Activated CD4-positive, alpha-beta T cell treated with anti-CD3 and anti-CD28 coated beads, Interleukin-2, Interleukin-6, amounts not matched to agents 100 ng/mL and 50 ng/mL, durations not matched to agents 16 hours and 8 hours (primary cell): ENCODE measurements around the gene HDAC8.
"Not testable (repeated sequence)": the region's sequence is repeated elsewhere in the genome, so short reads cannot be mapped to it uniquely, and the experiment has no call there.

Experiments
- DNase-seq: peaks from one replicate; pipeline ENCODE4 v3.0.0-alpha.2; 2020

Gene HDAC8

DNA sequence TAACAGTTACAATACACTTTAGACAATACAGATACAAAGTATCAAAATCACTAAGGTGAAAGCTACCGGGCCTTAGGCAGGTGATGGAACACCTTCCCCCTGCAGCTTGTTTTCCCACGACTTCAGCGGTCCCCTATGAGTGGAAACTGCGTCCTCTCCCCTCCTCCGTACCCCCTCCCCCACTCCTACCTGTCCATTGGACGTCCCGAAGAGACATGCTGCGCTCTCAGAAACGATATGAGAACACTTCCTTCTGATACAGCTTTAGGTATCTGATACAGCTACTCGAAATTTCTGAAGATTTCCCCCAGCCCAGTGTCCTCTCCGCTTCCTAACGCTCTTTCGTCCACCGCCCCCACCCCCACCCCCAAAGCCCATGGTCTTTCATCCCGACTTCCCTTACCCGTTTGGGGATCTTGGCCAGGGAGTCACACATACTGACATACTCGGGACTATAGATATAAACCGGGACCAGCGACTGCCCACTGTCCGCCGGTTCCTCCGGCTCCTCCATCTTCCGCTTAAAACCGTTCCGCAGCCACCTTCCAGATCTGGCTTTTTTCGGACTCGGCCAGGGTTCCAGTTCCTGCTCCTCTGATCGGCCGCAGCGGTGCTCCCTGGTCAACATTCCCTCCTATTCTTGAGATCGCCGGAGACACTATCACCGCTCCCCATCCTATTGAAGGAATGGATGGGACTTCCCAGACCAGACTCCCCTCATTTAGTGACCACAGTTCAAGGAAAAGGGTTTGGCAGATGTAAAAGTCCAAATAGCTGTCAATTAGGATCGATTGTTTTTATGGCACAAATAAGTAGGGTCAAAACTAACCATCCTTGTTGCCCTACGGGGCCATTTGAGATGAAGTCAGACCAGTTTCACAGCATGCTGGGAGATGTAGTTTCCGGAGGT lies at the start of gene HDAC8:
HDAC8 (minus strand) TSS at position 596 of the 910 bp plus-strand sequence; CDS start at position 514, 82 bp downstream.
- peak; percentile 72 for DNase-seq

- peak; percentile 87 for DNase-seq
Measured at GRCh38 chrX:72621625-72622485, 49.2 kb upstream of the HDAC8 start.

- DNase-seq, result peak; percentile 50
Measured at GRCh38 chrX:72621163-72621562, 48.5 kb upstream of the HDAC8 start.

DNA sequence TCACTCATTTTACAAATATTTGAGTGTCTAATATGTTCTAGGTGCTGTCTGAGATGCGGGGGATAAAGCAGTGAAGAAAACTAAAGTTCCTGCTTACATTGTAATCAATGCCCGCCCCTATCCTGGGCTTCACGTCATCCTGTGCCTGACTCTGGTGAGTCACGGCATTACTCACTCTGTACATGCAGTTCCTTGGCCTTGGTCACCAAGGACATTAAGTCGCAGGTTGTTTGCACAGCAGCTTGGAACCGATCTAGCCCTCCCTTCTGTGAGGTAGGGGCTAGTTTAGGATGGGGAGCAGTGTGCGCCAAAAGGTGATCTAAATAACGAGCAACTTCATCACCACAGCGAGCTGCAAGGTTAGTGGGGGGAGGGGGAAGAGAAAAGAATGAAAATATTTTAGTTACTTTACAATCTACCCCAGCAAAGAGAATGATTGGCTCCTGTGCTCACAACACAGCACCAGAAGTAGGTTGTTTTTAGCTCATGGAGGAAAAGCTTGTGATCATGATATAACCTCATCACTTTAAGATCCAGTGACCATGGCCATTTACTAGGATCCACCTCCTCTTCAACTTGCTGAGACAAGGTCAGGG lies 48.0 kb upstream of the HDAC8 start:
- peak; percentile 77 for DNase-seq

- DNase-seq, result no peak
Measured at GRCh38 chrX:72609313-72609712, 36.7 kb upstream of the HDAC8 start.

- peak; percentile 30 for DNase-seq
Measured at GRCh38 chrX:72604705-72605104, 32.1 kb upstream of the HDAC8 start.

DNA sequence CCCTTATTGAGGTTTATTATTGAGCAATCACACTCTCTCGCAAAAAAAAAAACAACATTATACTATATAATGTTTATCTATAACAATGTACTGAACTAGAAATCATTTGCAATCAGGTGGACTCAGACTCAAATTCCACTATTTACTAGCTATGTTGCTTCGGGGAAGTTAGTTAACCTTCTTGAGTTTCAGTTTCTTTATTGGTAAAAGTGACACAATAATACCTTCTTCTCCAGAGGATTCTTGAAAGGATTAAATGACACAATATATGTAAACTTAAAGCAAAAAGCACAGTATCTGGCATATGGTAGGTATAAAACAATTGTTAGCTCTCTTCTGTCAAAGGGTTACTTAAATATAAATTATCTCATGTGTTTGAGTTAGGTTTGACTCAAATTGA lies 31.5 kb upstream of the HDAC8 start:
- DNase-seq, result peak; percentile 33

DNA sequence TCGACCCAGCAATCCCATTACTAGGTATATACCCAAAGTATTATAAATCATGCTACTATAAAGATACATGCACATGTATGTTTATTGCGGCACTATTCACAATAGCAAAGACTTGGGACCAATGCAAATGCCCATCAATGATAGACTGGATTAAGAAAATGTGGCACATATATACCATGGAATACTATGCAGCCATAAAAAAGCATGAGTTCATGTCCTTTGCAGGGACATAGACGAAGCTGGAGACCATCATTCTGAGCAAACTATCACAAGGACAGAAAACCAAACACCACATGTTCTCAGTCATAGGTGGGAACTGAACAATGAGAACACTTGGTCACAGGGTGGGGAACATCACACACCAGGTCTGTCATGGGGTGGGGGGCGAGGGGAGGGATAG lies 18.4 kb upstream of the HDAC8 start:
- DNase-seq, result not testable (repeated sequence)

DNA sequence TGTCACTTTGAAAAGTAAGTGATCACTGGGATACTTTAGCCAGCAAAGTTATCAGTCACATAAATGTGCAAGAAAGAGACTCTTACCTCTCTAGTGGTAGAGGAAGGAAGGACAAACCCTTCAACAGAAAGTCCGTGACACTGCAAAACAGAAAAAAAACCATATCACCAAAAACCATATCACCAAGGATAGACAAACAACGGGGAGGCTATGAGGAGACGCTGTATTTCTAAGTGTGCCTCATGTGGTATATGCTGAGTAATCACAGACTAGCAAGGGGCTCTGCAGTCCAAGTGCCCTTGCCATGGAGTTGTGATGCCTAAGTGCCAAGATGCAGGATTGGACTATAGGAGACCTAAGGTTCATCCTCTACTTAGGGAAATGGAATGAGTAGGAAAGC lies 11.5 kb upstream of the HDAC8 start:
- DNase-seq, result no peak

GRCh38 chrX:72576141-72576894 lies 3.7 kb upstream of the HDAC8 start:
- no peak for DNase-seq

DNA sequence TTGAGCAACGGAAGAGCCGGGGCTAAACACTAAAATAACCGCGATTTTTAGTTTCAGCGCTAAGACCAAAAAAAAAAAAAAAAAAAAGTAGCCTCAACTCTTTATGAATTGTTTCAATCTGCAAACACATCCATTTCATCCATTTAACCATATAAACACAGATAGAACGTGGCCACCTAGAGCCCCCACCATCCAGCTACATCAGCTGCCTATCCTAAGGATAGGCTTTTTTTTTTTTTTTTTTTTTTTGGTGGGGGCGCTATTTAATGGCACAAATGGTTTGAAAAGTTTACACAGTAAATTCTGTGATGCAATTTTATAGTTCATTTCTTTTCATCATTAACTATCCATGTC lies 492 bp upstream of the HDAC8 start:
- no peak for DNase-seq

GRCh38 chrX:72569786-72570185 lies 2.9 kb downstream of the HDAC8 start:
- peak; percentile 16 for DNase-seq

GRCh38 chrX:72568406-72569092 lies 4.1 kb downstream of the HDAC8 start:
- DNase-seq, result no peak

DNA sequence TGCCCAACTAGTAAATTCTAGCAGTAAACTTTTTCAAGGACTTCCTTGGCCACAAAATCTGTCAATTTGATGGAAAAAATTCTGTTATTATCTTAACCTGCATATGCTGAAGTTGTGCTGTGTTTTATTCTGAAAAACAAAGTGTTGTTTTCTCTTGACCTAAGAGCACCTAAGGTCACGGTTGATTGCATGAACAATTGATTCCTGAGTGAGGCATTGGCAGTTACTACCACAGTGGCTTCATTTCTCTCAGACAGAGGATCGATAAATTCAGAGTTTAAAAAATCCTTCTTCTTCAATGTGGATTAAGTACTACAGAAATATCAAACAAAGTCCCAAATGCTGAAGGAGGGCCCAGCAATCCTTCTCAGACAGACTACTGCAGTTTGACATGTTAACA lies 6.2 kb downstream of the HDAC8 start:
- no peak for DNase-seq

DNA sequence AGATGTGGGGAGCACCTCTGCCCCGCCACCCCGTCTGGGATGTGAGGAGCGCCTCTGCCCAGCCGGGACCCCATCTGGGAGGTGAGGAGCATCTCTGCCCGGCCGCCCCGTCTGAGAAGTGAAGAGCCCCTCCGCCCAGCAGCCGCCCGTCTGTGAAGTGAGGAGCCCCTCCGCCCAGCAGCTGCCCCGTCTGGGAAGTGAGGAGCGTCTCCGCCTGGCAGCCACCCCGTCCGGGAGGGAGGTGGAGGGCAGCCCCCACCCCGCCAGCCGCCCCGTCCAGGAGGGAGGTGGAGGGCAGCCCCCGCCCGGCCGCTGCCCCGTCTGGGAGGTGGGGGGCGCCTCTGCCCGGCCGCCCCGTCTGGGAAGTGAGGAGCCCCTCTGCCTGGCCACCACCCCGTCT lies 13.0 kb downstream of the HDAC8 start:
- DNase-seq, result not testable (repeated sequence)

DNA sequence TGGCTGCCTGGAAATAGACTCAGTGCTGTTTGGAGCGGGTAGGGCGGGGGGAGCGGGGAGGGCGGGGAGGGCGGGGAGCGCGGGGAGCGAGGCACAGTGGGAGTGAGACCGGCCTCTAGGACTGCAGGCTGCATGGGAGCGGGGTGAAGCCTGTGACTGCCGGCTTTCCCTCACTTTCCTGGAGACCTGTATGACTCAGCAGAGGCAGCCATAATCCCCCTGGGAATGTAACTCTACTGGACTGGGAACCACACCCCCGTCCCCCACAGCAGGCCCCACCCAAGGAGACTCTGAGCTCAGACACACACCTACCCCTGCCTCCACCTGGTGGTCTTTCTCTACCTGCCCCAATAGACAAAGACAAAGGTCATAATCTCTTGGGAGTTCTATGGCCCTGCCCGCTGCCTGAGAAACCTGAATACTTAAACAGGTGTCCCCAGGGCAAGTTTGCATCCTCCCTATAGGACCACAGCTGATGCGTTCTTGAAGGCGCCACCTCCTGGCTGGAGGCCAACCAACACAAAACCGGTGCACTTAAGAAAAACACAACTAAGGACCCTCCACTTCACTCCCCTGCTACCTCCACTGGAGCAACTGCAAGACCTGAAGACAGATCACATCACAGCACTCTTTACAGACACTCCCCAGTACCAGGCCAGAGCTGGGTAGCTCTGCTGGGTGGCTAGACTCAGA lies 18.0 kb downstream of the HDAC8 start:
- no peak for DNase-seq

- not testable (repeated sequence) for DNase-seq
Measured at GRCh38 chrX:72552443-72552842, 20.2 kb downstream of the HDAC8 start.

DNA sequence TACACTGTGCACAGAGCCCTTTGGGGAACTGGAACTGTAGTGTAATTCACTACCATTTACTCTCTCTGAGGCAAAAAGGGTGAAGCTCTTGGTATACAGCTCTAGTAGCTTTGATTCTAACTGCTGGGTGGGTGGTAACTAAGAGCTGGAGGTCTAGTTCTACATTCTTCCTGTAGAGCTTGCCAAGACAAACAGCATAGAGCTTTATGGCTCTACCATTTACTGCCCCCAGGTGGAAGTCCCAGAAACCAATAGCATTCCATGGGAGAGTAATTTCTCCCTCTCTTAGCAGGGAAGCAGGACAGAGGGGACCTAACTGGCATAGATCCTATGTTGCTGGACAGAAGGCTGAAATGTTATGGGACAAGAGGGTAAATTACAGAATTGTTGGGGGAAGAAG lies 26.7 kb downstream of the HDAC8 start:
- DNase-seq, result no peak

DNA sequence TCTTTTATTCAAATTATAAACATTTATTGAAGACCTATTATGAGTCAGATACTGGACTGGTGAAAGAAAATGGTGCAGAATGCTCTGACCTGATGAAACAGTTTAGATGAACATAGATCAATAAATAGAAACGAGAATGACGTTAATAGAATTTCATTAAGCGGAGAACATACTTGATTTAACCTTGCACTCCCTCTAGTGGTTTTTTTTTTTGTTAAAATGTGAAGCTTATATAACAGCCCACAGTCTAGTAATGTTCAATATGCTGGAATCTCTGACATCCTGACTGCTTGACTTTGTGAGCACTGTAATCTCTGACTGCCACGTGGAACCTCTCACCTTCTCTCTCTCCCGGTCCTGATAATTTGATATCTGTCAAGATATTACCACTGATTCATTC lies 32.3 kb downstream of the HDAC8 start:
- DNase-seq, result no peak

- no peak for DNase-seq
Measured at GRCh38 chrX:72539822-72540221, 32.8 kb downstream of the HDAC8 start.

DNA sequence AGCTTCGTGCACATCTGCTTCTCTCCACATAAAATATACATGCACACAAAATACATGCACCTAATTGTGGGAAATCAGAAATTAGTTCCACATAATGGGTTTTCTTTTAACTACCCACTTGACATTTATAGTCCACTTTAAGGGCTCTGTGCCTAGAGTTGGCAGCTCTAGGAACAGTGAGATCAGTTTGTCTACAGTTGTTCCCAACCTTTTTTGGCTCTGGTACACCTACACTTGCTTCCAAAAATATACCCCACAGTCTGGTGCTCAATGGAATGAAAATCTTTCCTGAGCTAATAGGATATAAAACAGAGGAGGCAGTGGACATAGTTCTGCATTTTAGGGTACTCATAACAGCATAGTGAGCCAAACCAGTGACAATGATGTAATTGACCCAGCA lies 36.1 kb downstream of the HDAC8 start:
- DNase-seq, result no peak
